Measurements from ENCODE around the gene GPD2.

GPD2 gene

DNA sequence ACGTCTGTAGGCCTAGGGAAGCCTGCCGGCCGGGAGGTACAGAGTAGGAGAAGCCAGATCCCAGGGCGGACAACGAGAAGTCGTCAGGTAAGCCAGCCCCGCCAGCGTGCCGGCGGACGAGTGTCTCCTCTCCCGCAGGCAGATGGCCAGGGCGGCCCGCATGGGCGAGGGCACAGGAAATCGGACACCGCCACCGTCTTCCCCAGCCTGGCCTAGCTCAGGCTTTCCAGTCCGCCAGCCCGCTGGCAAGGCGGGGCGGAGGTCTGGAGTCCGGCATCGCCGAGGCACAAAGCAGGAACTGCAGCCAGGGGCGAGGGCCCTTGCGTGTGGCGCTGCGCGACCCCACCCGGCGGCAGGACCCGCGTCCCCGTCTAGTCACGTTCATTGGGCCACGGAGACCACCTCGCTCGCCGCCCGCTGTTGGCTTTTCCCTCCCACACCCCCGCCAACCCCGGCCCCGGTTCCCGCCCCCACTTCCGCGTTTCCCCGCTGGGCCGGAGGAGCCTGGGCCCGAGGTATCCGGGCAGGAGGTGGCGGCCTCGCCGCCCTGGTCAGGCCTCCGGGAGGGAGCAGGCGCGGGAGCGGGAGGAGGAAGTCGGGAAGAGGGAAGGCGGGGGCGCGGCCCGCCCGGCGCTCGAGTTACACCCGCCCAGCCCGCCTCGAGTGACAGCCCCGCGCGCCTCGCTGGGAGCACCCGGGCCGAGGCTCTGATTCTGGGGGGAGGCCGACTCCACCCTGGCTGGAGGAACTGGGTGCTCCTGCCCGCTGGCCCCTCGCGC lies at the start of gene GPD2:
TSS of gene GPD2 (plus strand) at position 662 of the 779 bp plus-strand sequence. CDS start 39,727 bp downstream, outside the sequence.
- intact Hi-C loops (cut with DNase I) = loop anchor here (1.0 to 2.0 kb wide), 2 partner anchors 37 to 94 kb away; no protein-coding TSS in a partner anchor
- DNase-seq = peak; percentile 74 to 97 (median 82)

DNA sequence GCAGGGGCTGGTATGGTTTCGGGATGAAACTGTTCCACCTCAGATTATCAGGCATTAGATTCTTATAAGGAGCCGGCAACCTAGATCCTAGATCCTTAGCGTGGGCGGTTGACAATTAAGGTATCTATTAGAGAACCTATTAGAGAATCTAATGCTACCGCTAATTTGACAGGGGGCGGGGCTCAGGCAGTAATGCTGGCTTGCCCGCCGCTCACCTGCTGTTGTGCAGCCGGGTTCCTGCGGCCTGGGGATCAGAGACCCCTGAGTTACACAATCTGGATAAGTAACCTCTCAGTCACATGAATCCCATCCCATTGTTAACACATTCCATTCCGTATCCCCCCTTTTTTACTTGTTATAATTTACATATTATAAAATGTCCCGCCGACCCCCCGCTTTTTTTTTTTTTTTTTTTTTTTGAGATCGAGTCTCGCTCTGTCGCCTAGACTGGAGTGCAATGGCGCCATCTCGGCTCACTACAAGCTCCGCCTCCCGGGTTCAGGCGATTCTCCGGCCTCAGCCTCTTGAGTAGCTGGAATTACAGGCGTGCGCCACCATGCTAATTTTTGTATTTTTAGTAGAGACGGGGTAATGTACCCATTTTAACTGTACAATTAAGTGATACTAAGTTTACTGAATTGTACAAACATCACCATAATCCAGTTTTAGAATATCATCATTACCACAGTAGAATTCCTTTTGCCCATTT lies 42.0 kb upstream of the GPD2 start:
- intact Hi-C loops (cut with DNase I) = no loop called here

DNA sequence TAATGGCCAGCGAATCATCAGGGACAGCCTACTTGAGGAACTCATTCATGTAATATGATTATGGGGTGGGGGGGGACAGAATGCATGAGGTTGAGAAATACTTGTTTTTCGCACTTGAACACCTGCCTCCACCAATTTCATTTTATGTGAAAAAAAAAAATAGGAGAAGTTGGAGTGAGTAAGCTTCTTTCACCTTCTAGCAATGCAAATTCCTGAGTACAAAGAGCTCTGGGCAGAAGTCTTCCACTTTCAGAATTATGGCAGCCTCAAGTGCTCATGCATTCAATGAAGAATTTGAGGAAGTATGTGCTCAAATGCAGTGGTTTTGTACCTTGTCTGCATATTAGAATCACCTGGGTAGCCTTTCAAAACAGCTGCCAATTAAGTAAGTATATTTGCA lies 40.1 kb upstream of the GPD2 start:
- intact Hi-C loops (cut with DNase I) = no loop called here
- no peak for DNase-seq

More for the DNA sequence above, 42.0 kb upstream of the GPD2 start:
- DNase-seq = peak in 2 of 10 donors; percentile 52 to 66

DNA sequence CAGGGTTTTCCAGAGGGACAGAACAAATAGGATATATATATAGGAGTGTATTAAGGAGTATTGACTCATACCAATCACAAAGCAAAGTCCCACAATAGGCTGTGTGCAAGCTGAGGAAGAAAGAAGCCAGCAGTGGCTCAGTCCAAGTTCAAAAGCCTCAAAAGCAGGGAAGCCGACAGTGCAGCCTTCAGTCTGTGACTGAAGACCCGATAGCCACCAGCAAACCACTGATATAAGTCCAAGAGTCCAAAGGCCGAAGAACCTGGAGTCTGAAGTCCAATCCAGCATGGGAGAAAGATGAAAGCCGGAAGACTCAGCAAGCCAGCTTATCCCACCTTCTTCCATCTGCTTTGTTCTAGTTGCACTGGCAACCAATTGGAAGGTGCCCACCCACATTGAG lies 39.0 kb upstream of the GPD2 start:
- intact Hi-C loops (cut with DNase I) = no loop called here

DNA sequence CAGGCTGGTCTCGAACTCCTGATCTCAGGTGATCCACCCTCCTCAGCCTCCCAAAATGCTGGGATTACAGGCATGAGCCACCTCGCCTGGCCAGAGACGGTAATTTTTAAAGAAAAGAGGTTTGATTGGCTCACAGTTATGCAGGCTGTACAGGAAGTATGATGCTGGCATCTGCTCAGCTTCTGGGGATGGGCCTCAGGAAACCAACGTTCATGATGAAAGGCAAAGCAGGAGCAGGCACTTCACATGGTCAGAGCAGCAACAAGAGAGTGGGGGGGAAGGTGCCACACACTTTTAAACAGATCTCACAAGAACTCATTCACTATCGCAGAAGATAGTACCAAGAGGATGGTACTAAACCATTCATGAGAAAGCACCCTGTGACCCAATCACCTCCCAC lies 38.0 kb upstream of the GPD2 start:
- DNase-seq = no peak
- intact Hi-C loops (cut with DNase I) = loop anchor here (2.0 kb wide), 1 partner anchor 39 kb away; the partner anchor contains the start of gene GPD2

More for the DNA sequence above, 39.0 kb upstream of the GPD2 start:
- no peak for DNase-seq

DNA sequence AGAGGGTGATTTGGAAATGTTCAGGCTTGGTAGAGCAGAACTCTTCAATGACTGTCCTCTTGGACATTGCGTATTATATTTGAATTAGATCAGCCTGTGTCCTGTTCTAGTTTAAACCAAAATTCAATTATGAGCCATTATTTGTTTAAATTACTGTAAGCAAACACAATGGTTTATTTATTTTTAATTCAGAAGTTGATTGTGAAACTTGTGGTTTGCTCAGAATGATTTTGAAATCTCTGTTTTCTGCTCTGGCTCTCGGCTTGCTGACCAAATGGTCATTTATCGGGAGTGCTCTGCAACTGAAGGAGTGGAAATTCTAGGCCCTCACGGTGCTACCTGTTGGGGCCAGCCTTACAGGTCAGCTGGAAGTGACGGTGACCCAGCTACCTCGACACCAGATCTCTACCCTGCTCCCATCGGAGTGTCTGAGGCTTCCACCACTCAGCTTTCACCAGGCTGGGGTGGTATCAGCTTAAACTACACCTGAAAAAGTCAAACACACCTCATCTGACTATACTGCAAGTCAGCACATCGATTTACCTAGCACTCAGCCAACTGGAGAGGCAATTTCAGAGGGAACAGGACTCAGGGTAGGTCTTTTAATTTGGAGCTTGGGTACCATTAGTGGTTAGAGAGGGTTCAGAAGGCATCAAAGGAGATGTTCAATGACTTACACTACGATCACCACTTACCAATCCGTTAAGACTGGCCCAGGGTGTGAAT lies 36.8 kb upstream of the GPD2 start:
- intact Hi-C loops (cut with DNase I) = loop anchor here (2.0 kb wide), 1 partner anchor 37 kb away; the partner anchor contains the start of gene GPD2
- DNase-seq = peak in 2 of 10 donors; percentile 49 to 63

DNA sequence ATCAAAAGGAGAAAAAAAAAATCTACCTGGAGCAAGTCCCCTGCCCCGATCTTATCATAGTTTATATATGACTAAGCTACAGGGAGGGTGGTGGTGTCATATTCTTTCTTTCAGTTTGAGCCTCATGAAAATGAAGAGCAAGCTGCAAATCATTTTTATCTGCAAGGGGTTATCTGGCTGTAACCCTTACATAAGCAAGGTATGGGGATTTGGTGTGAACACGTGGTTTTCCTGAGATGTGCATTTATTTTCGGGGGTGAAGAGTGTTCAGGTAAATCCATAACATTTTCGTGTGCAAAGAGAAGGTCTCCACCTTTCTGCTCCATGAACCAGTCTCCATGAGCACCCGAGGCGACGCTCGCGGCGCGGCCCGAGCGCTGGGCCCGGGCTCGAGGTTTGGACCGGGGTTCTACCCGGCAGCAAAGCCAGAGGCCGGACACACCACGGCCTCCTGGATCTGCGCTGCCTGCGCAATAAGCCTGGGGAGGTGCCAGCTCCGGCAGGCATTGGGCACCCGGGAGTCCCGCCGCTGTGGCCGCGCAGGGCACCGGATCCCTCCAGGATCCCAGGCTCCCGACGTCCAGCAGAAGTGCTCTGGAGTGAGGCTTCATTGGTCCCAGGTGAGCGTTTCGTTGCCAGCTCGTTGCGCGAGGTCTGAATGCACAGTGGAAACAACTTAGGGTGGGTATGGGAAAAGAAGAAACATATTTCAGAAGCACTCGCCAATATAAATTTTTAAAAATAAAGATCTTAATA lies 36.1 kb upstream of the GPD2 start:
- DNase-seq = peak; percentile 64 to 96 (median 75)
- intact Hi-C loops (cut with DNase I) = loop anchor here (2.0 kb wide), 3 partner anchors 37 to 65 kb away; partner anchors contain the start of gene GPD2

DNA sequence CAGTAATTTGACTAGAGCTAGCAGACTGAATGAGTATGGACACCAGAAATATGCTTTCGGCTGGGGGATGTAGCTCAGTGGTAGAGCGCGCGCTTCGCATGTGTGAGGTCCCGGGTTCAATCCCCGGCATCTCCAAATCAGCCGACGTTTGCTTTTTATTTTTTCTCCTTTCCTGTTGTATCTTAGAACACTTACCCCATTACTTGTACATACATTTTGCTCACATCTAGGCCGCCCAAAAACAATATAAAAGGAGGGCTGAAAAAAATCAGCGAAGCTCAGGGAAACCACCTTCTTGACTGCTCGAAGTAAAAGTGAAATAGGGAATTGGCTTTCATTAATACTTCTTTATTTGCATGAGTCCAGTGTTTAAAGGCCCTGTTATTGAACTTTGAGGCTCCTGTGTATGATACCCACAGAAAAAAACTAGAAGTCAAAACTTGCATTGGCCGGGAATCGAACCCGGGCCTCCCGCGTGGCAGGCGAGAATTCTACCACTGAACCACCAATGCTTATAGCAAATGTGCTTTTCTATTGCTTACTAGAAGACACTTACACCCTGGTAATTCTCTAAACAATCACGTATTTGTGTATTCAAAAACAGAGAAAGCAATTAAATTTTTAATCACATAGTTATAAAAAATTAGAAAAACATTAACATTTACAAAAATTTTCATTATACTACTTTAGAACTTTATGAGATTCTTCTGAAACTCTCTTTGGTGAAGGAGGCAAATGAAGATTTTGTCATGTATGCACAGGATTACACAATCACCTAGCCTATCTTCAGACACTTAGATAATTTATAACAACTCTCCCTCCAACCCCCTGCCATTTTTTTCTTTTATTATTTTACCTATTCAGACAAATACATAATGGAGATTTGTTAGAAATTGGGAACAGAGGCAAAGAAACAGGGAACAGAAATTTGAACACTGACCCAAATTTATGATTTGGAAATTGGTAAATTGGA lies 35.2 kb upstream of the GPD2 start:
- peak; percentile 45 to 95 (median 69) for DNase-seq
- intact Hi-C loops (cut with DNase I) = loop anchor here (2.0 kb wide), 2 partner anchors 58 to 66 kb away; no protein-coding TSS in a partner anchor

DNA sequence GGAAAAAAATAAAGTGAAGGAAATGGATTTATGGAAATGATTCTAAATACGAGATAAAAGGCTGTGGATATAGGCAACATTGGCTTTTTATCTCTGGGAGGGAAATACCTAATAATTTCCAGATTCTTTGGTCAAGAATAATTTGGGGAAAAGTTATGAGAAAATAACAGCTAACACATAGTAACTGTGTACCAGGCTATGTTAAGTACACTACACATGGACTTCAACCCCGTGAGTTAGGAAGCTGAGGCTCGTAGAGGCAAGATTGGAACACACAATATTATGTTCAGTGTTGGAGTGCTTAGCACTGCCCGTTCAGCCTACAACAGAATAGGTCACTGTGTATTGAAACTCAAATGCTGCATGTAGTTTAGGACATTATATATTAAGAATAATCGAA lies 34.3 kb upstream of the GPD2 start:
- intact Hi-C loops (cut with DNase I) = loop anchor here (2.0 kb wide), 2 partner anchors 59 to 67 kb away; no protein-coding TSS in a partner anchor
- DNase-seq = no peak

DNA sequence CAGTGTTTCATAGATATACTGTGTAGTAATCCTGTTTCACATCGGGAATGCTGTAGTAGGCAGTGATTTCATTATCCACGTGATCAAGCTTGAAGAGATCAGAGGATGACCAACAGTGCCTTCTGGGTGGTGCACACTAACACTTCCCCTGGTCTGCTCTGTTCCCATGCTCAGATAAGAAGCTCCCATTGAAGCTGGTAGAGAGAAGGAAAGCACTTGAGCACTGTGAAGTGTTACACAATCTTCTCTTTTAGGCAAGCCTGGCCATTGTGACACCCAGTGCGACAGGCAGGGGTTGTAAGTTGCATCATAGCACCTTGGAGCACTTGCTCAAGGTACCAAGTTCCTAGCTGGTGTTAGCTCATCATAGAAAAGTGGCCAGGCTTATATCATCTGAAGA lies 30.6 kb upstream of the GPD2 start:
- intact Hi-C loops (cut with DNase I) = no loop called here
- DNase-seq = no peak

DNA sequence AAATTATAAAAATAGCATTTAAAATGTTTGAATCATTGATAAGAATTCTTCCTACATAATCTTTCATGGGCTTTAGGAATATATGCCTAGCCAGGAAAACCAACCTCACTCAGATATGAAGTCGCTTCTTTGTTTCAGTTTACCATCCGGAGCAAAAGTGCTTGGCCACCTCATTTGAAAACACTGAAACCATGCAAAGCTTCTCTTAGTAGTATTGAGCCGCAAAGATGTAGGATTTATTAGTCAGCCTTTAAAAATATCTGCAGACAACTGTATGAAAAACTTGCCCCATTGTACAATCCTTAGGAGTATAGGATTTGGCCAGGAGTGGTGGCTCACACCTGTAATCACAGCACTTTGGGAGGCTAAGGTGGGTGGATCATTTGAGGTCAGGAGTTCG lies 24.3 kb upstream of the GPD2 start:
- intact Hi-C loops (cut with DNase I) = no loop called here
- no peak for DNase-seq

DNA sequence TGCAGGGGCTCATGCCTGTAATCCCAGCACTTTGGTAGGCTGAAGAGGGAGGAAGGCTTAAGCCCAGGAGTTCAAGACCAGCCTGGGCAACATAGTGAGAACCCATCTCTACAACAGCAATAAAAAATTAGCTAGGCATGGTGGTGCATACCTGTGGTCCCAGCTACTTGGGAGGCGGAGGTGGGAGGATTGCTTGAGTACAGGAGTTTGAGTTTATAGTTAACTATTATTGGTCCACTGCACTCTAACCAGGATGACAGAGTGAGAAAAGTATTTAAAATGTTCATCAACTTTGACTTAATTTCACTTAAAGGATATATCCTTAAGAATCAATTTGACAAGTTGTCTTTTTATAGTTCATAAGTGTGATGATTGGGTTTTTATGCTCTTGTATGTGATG lies 14.3 kb upstream of the GPD2 start:
- DNase-seq = no peak
- intact Hi-C loops (cut with DNase I) = no loop called here

DNA sequence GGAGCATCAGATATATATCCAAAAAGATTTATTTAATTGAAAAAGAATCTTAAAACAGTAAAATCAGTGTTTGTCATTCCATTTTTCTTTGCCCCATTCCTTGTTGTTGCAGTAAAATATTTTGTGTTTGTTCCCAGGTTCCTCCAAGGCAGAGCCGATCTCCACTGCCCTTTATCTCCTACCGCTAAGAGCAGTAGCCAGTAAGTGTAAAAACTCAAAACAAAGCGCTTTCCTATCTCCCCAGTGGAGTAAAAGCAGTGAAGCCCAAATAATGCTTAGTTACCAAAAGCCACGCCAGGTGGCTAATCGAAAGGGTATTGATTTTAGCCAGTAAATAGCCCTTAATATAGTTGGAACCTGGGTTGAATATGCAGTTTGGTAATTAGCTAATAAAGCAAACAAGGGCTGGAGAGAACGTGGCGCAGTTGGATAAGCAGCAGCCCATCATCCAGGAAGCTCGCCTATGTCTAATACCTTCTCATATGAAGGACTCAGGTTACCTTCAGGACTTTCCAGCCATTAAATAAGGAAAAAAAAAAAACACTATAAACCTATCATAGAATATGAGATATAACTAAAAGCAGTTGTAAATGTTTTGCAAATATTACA lies 12.4 kb upstream of the GPD2 start:
- DNase-seq = no peak
- intact Hi-C loops (cut with DNase I) = no loop called here

DNA sequence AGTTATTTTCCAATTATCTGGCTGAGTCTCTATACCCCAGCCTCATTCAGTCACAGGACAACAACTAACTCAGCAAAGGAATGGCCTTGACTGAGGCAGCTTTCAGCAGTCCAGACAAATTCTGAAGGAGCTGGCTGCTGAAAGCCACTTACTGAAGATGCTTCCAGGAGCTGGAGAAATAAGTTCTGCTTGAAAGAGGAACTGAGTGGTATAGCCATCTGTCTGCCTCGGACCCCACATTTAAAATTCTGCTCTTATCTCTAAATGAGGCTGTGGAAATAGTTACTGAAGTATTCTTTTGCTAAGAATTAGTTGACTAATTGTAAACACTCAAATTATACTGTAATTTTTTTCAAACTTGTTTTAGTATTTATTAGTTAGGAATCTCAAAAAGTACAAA lies 9.1 kb upstream of the GPD2 start:
- intact Hi-C loops (cut with DNase I) = no loop called here
- no peak for DNase-seq

DNA sequence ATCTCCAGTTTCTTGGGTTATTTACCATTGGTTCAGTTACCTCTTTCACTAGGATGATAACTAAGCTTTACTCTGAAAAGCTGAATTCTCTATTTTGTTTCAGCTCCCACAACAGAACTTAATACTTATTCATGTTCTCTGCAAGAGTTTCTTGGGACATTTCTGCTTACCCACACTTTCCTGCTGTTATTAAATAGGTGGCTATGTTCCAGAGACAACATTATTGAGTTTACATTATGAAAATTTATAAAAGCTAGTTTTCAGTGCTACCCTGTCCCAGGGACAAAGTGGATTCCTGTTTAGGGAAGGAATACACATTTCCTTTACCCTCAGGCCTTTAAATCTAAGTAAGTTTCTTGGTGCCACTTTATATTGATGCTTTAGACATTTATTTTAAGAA lies 7.0 kb upstream of the GPD2 start:
- DNase-seq = no peak
- intact Hi-C loops (cut with DNase I) = no loop called here

DNA sequence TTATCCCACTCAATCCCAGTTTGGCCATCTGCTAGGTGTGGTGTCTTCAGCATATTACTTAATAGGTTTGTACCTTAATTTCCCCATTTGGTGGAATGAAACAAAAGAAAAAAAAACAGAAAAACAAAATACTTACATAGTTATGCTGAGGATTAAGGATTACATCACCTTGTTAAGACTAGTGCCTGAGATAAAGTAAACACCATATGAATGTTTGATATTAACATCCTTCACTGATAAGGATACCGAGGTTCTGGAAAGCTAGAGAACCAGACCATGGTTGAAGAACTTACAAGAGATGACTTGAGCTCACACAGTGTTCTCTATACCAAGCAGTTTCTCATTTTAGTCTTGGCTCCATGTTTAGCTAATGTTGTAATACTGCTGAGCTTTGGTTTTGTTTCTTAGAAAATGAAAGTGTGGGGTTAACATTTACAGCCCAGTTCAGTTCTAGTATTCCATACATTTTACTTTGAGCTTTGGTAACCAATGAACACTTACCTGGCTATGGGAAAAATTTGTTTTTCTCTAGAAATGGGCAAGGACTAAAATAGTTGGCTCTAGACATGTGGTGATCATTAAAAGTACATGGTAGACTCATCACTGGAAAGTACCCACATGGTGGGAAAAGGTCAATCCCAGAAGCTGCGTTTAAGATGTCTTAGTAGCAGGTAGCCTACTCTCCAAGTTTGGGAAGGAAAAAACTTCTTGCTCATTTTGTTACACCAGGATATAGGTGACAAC lies 5.8 kb upstream of the GPD2 start:
- no peak for DNase-seq
- intact Hi-C loops (cut with DNase I) = no loop called here

DNA sequence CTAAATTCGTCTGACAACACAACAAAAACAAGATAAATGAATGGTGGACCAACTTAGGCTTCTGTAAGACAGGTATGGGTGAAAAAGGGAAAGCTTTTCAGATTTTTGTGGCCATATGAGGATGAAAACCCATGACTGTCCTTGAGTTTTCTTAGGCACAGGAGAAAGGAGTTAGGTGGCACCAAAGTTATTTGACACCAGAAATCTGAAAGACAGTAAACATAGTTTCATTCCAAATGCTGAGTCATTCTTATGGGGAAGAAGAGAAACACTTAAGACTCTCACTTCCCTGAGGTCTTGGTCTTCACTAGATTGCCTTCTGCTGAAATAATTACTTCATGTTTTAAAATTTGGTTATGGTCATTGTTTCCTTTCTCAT lies 5.2 kb upstream of the GPD2 start:
- DNase-seq = no peak
- intact Hi-C loops (cut with DNase I) = no loop called here
